DOHH2 (cell line): ENCODE data around the gene HMGCLL1.

ENCODE experiments used
- CTCF ChIP-seq: fragments of 200-600 bp; sonication (generic); IDR thresholded peaks from one replicate; pipeline ENCODE4 v1.5.1; 2014; ENCODE audit warnings: antibody characterized with exemption, mild to moderate bottlenecking, low read depth, low read length; ENCODE audit not compliant: poor library complexity, severe bottlenecking
- EZH2phosphoT487 ChIP-seq: fragments of 200-600 bp; sonication (generic); IDR thresholded peaks from 2 replicates; pipeline ENCODE4 v1.6.1; 2017; ENCODE audit warnings: borderline replicate concordance, mild to moderate bottlenecking, antibody characterized with exemption, low read length, moderate library complexity, mixed read lengths

GRCh38 chr6:55545791-55546190 lies 33.2 kb downstream of the HMGCLL1 start:
- no peak for TF ChIP-seq CTCF
- TF ChIP-seq EZH2phosphoT487, result no peak
